ENCODE data around the gene GALNT13.

DNA sequence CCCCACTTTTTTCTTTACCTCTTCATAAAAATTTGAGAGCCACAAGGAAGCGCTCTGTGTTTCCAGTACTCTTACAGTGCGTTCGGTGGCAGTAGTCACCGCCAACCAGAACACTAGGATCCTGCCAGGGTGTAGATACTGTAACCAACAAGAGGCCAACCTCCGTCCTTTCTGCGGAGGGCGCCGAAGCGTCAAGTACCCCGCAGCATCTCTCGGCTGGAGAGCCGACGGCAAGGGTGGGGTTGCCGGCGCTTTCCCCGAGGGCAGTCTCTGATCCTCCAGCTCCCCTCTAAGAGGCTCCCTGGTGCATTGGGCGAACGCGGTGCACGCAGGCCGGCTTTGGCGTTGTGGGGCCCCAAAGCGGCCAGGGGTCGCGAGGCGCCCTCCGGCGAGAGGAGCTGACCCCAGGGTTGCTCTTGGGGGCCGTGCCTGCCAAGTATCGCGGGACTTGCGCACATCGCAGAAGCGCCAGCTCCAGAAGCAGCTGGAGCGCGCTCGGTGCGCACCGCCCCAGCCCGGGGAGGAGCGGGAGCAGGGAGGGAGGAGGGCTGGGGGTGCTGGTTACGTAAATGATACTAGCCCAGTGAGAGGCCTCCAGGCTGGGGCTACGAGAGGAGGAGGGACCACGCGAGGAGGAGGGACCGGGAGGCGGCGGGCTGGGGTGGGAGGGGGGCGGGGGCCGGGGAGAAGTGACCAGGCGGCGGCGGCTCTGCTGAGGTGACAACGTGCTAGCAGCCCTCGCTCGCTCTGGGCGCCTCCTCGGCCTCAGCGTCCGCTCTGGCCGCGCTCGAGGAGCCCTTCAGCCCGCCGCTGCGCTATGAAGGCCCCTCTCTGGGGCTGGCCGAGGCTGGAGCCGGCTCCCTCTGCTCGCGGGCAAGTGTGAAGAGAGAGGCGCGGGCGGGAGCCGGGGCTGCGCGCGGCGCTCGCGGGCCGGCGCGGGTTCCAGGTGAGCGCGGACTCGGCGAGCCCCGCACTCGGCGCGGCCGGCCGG, at the start of gene GALNT13:
- TF ChIP-seq POLR2A (IDR thresholded peaks at IDR 0.05) (no peak), POLR2AphosphoS5 (IDR thresholded peaks at IDR 0.05; ENCODE audit: insufficient read depth in 1 of 2, low read depth in 1 of 2) (no peak)
